ENCODE data around the gene URB2.
"Not testable (repeated sequence)": the region's sequence is repeated elsewhere in the genome, so short reads cannot be mapped to it uniquely, and the experiment has no call there.

The URB2 gene

GRCh38 chr1:229693129-229693900, 67.3 kb downstream of the URB2 start:
- DNase-seq (ENCODE audit: low read depth) = no peak

DNA sequence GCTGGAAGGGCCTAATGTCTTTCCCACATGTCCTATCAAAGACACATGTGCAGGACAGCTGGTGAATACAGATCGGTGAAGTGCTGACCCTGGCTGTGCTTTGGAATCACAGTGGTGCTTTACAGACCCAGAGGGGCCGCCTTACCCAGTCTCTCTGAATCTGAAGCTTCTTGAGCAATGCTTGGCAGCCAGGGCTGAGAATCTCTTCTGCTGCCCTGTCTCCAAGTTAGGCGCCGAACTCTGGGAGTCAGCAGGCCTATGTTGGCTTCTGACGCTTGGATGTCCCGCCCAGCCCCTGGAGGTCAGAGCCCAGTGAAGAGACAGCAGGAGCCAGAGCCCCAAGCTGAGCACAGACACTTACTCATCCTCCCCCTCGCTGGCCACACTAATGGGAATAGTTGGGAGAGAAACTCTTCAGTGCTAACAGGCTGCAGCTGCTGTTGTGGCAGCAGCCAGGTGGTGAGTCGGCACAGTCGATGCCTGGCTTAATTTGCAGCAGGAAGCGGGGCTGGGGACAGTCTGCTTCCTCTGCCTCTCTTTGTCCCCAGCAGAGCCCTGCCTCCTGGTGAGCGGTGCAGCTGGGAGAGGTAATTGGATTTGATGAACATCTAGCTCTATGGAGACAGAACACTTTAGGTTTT, 68.1 kb downstream of the URB2 start:
- DNase-seq (ENCODE audit: low read depth) = no peak

- DNase-seq (ENCODE audit: low read depth) = no peak
Observed at GRCh38 chr1:229696385-229696784, 70.3 kb downstream of the URB2 start.

- DNase-seq (ENCODE audit: low read depth) = no peak
Observed at GRCh38 chr1:229699613-229700267, 73.7 kb downstream of the URB2 start.

DNA sequence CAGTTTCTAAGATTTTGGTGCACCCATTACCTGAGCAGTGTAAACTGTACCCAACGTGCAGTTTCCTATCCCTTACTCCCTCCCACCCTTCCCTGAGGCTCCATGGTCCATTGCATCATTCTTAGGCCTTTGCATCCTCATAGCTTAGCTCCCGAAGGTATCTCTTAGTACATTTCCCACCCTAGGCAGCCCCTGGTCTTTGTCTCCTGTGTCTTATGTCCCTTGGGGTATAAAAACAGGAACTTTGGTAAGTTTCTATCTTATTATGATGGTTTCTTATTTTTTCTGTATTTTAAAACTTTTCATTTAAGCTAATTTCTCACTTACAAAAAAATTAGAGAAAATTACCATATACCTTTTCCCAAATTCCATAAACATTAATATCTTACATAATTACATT, 78.1 kb downstream of the URB2 start:
- DNase-seq (ENCODE audit: low read depth) = no peak

DNA sequence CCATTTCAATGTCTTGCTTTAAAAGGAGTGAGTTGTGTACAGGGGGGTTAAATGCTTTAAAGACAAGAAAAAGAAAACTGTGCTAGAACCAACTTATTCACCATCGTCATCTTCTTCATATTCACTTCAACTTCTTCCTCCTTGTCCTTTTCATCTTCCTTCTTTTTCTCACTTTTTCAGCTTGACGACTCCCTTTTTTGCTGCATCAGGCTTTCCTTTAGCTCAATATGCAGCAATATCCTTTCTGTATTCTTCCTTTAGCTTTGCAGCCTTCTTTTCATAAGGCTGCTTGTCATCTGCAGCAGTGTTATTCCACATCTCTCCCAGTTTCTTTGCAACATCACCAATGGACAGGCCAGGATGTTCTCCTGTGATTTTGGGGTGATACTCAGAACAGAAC, 79.1 kb downstream of the URB2 start:
- DNase-seq (ENCODE audit: low read depth) = not testable (repeated sequence)

- not testable (repeated sequence) for DNase-seq (ENCODE audit: low read depth)
Observed at GRCh38 chr1:229707127-229707526, 81.1 kb downstream of the URB2 start.

DNA sequence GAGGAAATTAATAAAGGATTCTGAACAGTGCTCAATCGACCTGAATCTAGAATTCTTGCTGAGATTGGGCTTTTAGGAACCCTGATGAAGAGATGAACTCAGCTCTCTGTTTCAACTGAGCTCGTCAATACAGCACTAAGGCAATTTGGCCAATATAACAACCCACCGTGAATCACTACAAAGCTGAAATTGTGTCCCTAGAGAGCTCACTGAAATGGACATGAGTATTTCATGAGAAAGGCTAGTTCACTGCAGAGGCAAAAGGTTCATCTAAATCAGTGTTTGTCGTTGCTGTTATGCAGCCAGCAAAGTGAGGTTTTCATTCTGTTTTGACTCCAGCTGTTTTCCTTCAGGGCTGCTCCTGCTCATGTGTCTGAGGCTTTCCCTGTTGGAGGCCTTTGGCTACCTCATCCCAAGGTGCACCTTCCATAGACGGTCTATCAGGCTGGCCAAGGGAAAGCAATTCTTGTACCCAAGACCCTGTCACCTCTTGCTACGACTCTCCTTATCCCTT, 83.5 kb downstream of the URB2 start:
- no peak for DNase-seq (ENCODE audit: low read depth)

Data from stimulated activated CD8-positive, alpha-beta memory T cell treated with anti-CD3 and anti-CD28 coated beads, Interleukin-12 subunit alpha, Interleukin-12 subunit beta, amount 100 ng/mL, for 1 hour (primary cell).